ENCODE data around the gene PCDHGA2.
"Not testable (repeated sequence)": the region's sequence is repeated elsewhere in the genome, so short reads cannot be mapped to it uniquely, and the experiment has no call there.

The PCDHGA2 gene

GRCh38 chr5:141383345-141383744 is 44.8 kb downstream of the PCDHGA2 start:
- no peak for DNase-seq (ENCODE audit: low read depth)

- DNase-seq (ENCODE audit: low read depth), result no peak
These were observed 46.1 kb downstream of the PCDHGA2 start for GRCh38 chr5:141384471-141385267.

GRCh38 chr5:141387557-141388311 is 49.2 kb downstream of the PCDHGA2 start, which contains the start of gene PCDHGB4:
TSS of gene PCDHGB4 (plus strand) at chr5:141387698. CDS start at chr5:141387885, 187 bp downstream.
- not testable (repeated sequence) for DNase-seq (ENCODE audit: low read depth)

- DNase-seq (ENCODE audit: low read depth), result no peak
These were observed 50.1 kb downstream of the PCDHGA2 start for GRCh38 chr5:141388661-141389060.

DNA sequence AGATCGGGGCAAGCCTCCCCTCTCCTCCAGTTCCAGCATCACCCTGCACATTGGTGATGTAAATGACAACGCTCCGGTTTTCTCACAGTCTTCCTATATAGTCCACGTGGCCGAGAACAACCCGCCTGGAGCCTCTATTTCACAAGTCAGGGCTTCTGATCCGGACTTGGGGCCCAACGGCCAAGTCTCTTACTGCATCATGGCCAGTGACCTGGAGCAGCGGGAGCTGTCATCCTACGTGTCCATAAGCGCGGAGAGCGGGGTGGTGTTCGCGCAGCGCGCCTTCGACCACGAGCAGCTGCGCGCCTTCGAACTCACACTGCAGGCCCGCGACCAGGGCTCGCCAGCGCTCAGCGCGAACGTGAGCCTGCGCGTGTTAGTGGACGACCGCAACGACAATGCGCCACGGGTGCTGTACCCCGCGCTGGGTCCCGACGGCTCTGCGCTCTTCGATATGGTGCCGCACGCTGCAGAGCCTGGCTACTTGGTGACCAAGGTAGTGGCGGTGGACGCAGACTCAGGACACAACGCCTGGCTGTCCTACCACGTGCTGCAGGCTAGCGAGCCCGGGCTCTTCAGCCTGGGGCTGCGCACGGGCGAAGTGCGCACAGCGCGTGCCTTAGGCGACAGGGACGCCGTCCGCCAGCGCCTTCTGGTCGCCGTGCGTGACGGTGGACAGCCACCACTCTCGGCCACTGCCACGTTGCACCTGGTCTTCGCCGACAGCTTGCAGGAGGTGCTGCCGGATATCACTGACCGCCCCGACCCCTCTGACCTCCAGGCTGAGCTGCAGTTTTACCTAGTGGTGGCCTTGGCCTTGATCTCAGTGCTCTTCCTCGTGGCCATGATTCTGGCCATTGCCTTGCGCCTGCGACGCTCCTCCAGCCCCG is 50.8 kb downstream of the PCDHGA2 start:
- no peak for DNase-seq (ENCODE audit: low read depth)

GRCh38 chr5:141392429-141393198 is 54.1 kb downstream of the PCDHGA2 start, which contains the start of gene PCDHGA8:
TSS of gene PCDHGA8 (plus strand) at chr5:141392633. CDS start at chr5:141392814, 181 bp downstream.
- DNase-seq (ENCODE audit: low read depth), result no peak
